Spleen (tissue), 7 donors: ENCODE results near the gene TAGAP.

Experiments
- CTCF ChIP-seq, 11 experiments: fragments of 200-600 bp in 7 of 11; fragments of 450-650 bp in 4 of 11; sonication (generic) in 4 of 11; IDR thresholded peaks in 8 of 11; conservative IDR thresholded peaks in 3 of 11; 1 replicate in 7 of 11; 2 replicates in 4 of 11; pipeline versions ENCODE4 v1.4.0 to v1.8.0; 2016 to 2021; ENCODE audit warnings: antibody characterized with exemption in 11 of 11, inconsistent platforms in 4 of 11, mild to moderate bottlenecking in 1 of 11
- POLR2A ChIP-seq, 3 donors: fragments of 450-650 bp; IDR thresholded peaks; one replicate each; pipeline ENCODE4 v1.5.1; 2017; ENCODE audit warnings: antibody characterized with exemption in 3 of 3, mild to moderate bottlenecking in 1 of 3
- POLR2AphosphoS5 ChIP-seq, 3 donors: sonication (generic); formaldehyde crosslinking; IDR thresholded peaks; one replicate each; pipeline ENCODE4 v1.5.1; 2017; ENCODE audit warnings: antibody characterized with exemption in 3 of 3
- donor health status: DM: no; HTN: no; CAD: no; lungs with moderate emphysema.
- donor health status: DM: no; HTN: no; CAD: no.
- donor health status: DM: no; HTN: no; CAD: no.

- TF ChIP-seq POLR2A (IDR thresholded peaks at IDR 0.05) (no peak), POLR2AphosphoS5 (IDR thresholded peaks at IDR 0.05) (no peak), CTCF (IDR thresholded peaks at IDR 0.05 in 8 of 11, conservative IDR thresholded peaks at IDR 0.05 in 3 of 11) (no peak)
These were observed 56.3 kb downstream of the TAGAP start for GRCh38 chr6:158988477-158988876.
